ENCODE results near the gene TIMP4.
A peak's percentile ranks its signal among the peaks of the same experiment; 100 is the strongest.

The TIMP4 gene

GRCh38 chr3:12175844-12176453 is 17.2 kb upstream of the TIMP4 start:
- peak; percentile 54 for DNase-seq (ENCODE audit: low read depth)
- TF ChIP-seq, protein P1, sequence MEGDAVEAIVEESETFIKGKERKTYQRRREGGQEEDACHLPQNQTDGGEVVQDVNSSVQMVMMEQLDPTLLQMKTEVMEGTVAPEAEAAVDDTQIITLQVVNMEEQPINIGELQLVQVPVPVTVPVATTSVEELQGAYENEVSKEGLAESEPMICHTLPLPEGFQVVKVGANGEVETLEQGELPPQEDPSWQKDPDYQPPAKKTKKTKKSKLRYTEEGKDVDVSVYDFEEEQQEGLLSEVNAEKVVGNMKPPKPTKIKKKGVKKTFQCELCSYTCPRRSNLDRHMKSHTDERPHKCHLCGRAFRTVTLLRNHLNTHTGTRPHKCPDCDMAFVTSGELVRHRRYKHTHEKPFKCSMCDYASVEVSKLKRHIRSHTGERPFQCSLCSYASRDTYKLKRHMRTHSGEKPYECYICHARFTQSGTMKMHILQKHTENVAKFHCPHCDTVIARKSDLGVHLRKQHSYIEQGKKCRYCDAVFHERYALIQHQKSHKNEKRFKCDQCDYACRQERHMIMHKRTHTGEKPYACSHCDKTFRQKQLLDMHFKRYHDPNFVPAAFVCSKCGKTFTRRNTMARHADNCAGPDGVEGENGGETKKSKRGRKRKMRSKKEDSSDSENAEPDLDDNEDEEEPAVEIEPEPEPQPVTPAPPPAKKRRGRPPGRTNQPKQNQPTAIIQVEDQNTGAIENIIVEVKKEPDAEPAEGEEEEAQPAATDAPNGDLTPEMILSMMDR (IDR thresholded peaks at IDR 0.05; ENCODE audit: insufficient read depth, low read depth, low read length, missing control alignments), result peak; percentile 84
- H3K4me3 ChIP-seq (ENCODE audit: low read depth, low read length), result no peak overlapping the region

- DNase-seq (ENCODE audit: low read depth), result no peak
- TF ChIP-seq, protein P1 (IDR thresholded peaks at IDR 0.05; ENCODE audit: insufficient read depth, low read depth, low read length, missing control alignments), result no peak
- H3K4me3 ChIP-seq (ENCODE audit: low read depth, low read length), result no peak overlapping the region
Measured at GRCh38 chr3:12175137-12175593, 16.5 kb upstream of the TIMP4 start.

- TF ChIP-seq, protein P1 (IDR thresholded peaks at IDR 0.05; ENCODE audit: insufficient read depth, low read depth, low read length, missing control alignments), result no peak
- H3K4me3 ChIP-seq (ENCODE audit: low read depth, low read length), result no peak overlapping the region
- no peak for DNase-seq (ENCODE audit: low read depth)
Measured at GRCh38 chr3:12170207-12170606, 11.5 kb upstream of the TIMP4 start.

DNA sequence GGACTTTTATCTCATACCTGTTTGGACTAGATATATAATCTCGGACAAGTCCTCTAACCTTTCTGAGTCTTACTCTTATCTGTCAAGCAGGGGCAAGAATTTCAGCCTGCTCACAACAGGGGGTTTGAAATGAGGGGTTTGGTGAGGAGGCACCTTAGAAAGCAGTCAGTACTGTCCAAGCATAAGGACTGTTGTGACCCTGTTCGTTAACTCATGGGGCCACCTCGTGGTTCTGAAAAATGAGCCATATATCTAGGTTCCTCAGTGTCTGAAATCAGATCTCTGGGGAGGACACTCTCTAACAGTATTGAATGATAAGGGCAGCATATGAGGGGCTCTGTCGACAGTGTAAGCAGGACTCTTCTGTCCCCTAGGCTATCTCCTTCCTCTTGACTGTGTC is 7.2 kb upstream of the TIMP4 start:
- no peak for DNase-seq (ENCODE audit: low read depth)
- TF ChIP-seq, protein P1 (IDR thresholded peaks at IDR 0.05; ENCODE audit: insufficient read depth, low read depth, low read length, missing control alignments), result no peak
- no peak overlapping the region for H3K4me3 ChIP-seq (ENCODE audit: low read depth, low read length)

DNA sequence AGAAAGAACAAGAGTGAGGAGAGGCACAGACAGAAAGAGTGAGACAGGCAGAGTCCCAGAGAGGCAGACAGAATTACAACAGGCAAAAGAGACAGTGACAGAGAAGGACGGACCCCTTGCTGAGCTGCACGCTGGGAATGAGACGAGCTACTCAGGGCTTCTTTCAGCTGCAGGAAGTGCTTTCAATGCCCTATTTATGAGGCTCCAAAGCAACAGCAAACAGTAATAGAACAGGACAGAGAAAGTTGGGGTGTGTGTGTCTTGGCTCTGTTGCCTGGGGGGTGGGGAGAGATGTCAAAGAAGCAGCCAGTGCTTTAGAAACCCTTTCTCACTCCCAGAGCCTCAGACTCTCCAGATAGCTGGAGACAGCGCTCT is 502 bp upstream of the TIMP4 start:
- DNase-seq (ENCODE audit: low read depth), result no peak
- TF ChIP-seq, protein P1 (IDR thresholded peaks at IDR 0.05; ENCODE audit: insufficient read depth, low read depth, low read length, missing control alignments), result no peak
- H3K4me3 ChIP-seq (ENCODE audit: low read depth, low read length), result no peak overlapping the region

DNA sequence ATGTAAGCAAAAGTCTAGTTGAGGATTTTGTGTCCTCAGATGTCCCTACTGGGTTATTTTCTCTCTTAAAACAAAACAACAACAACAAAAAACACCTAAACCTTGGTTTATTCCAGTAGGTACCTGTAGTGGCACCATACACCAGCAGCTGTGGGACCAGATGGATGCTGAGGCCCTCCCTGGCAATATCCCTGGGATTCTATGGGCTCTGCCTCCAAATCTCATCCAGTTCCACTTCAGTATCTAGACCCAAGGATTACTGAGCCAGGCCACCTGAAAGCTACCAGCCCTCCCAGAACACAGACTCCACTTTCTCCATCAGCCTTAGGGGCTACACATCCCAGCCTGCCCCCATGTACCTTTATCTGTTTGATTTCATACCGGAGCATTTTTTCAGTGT is 1.7 kb downstream of the TIMP4 start:
- no peak overlapping the region for H3K4me3 ChIP-seq (ENCODE audit: low read depth, low read length)
- no peak for DNase-seq (ENCODE audit: low read depth)
- TF ChIP-seq, protein P1 (IDR thresholded peaks at IDR 0.05; ENCODE audit: insufficient read depth, low read depth, low read length, missing control alignments), result no peak

- TF ChIP-seq, protein P1 (IDR thresholded peaks at IDR 0.05; ENCODE audit: insufficient read depth, low read depth, low read length, missing control alignments), result no peak
- no peak overlapping the region for H3K4me3 ChIP-seq (ENCODE audit: low read depth, low read length)
- DNase-seq (ENCODE audit: low read depth), result no peak
Measured at GRCh38 chr3:12155828-12156227, 2.9 kb downstream of the TIMP4 start.

Data from GM12865 (cell line).